ENCODE data around the gene CCNL2.
A peak's percentile ranks its signal among the peaks of the same experiment; 100 is the strongest.
"Not testable (repeated sequence)": the region's sequence is repeated elsewhere in the genome, so short reads cannot be mapped to it uniquely, and the experiment has no call there.

The CCNL2 gene

GRCh38 chr1:1371746-1372711, 27.1 kb downstream of the CCNL2 start:
- ATAC-seq: peak in 1 of 2 donors; percentile 8

- ATAC-seq: no peak
These were observed 27.8 kb downstream of the CCNL2 start for GRCh38 chr1:1371364-1371745.

GRCh38 chr1:1370771-1371300, 28.3 kb downstream of the CCNL2 start:
- no peak for ATAC-seq

- ATAC-seq: not testable (repeated sequence)
These were observed 29.0 kb downstream of the CCNL2 start for GRCh38 chr1:1370094-1370493.

GRCh38 chr1:1367315-1367714, 31.8 kb downstream of the CCNL2 start:
- ATAC-seq: no peak

- no peak for ATAC-seq
These were observed 32.5 kb downstream of the CCNL2 start for GRCh38 chr1:1366699-1367066.

GRCh38 chr1:1365875-1366698, 33.0 kb downstream of the CCNL2 start:
- ATAC-seq: no peak

GRCh38 chr1:1364266-1364665, 34.9 kb downstream of the CCNL2 start:
- no peak for ATAC-seq

GRCh38 chr1:1361982-1362423, 37.1 kb downstream of the CCNL2 start:
- ATAC-seq: no peak

- ATAC-seq: no peak
These were observed 37.7 kb downstream of the CCNL2 start for GRCh38 chr1:1361233-1361981.

GRCh38 chr1:1360506-1361169, 38.5 kb downstream of the CCNL2 start:
- ATAC-seq: no peak

GRCh38 chr1:1359664-1360468, 39.3 kb downstream of the CCNL2 start:
- no peak for ATAC-seq

- ATAC-seq: no peak
These were observed 39.8 kb downstream of the CCNL2 start for GRCh38 chr1:1359308-1359663.

GRCh38 chr1:1358433-1359271, 40.5 kb downstream of the CCNL2 start, which contains the start of gene MXRA8:
TSS of gene MXRA8 (minus strand) at chr1:1358555. CDS start at chr1:1358504, 51 bp downstream.
- no peak for ATAC-seq

- ATAC-seq: no peak
These were observed 41.2 kb downstream of the CCNL2 start for GRCh38 chr1:1357871-1358432.

- ATAC-seq: no peak
These were observed 42.2 kb downstream of the CCNL2 start for GRCh38 chr1:1356796-1357401.

GRCh38 chr1:1356166-1356795, 42.9 kb downstream of the CCNL2 start:
- no peak for ATAC-seq

- peak in 1 of 2 donors; percentile 28 for ATAC-seq
These were observed 43.7 kb downstream of the CCNL2 start for GRCh38 chr1:1355416-1355815.

Measured in activated CD4-positive, CD25-positive, alpha-beta regulatory T cell treated with anti-CD3 and anti-CD28 coated beads, Interleukin-2, amount 50 U/mL, for 24 hours (primary cell).